Spleen (tissue), 13 donors: ENCODE data around the gene POU2F3. TPM values are rescaled to one million over a fixed set of nuclear protein-coding genes. Genes with fewer than 3 reads are reported as not detected.
A peak's percentile ranks its signal among the peaks of the same experiment; 100 is the strongest.

ENCODE experiments used
- DNase-seq: peaks from one replicate; pipeline ENCODE4 v3.0.0-alpha.2; 2020
- H3K27ac ChIP-seq, 8 donors: fragments of 200-600 bp; sonication (generic) in 7 of 8; 1 replicate in 4 of 8; 2 replicates in 4 of 8; pipeline versions ENCODE4 v1.5.0 to v1.8.0; 2016 to 2021; ENCODE audit warnings: inconsistent platforms in 4 of 8, mild to moderate bottlenecking in 4 of 8, moderate library complexity in 1 of 8
- H3K27me3 ChIP-seq, 7 donors: fragments of 200-600 bp; sonication (generic) in 6 of 7; replicated peaks in 1 of 7; 1 replicate in 4 of 7; 2 replicates in 3 of 7; pipeline versions ENCODE4 v1.5.0 to v1.8.0; 2016 to 2021; ENCODE audit warnings: inconsistent platforms in 3 of 7, mild to moderate bottlenecking in 1 of 7
- H3K36me3 ChIP-seq, 6 donors: fragments of 200-600 bp; sonication (generic) in 5 of 6; 1 replicate in 4 of 6; 2 replicates in 2 of 6; pipeline versions ENCODE4 v1.5.0 to v1.8.0; 2016 to 2021; ENCODE audit warnings: inconsistent platforms in 2 of 6
- H3K4me1 ChIP-seq, 6 donors: fragments of 200-600 bp; sonication (generic) in 5 of 6; 1 replicate in 3 of 6; 2 replicates in 3 of 6; pipeline versions ENCODE4 v1.5.0 to v1.8.0; 2016 to 2021; ENCODE audit warnings: inconsistent platforms in 3 of 6
- H3K4me3 ChIP-seq, 8 donors: fragments of 200-600 bp; sonication (generic) in 7 of 8; 1 replicate in 4 of 8; 2 replicates in 4 of 8; pipeline versions ENCODE4 v1.5.0 to v1.8.0; 2016 to 2021; ENCODE audit warnings: inconsistent platforms in 4 of 8, mild to moderate bottlenecking in 4 of 8, moderate library complexity in 2 of 8
- H3K9me3 ChIP-seq, 8 donors: fragments of 200-600 bp; sonication (generic) in 7 of 8; 1 replicate in 4 of 8; 2 replicates in 4 of 8; pipeline versions ENCODE4 v1.5.0 to v1.8.0; 2016 to 2021; ENCODE audit warnings: inconsistent platforms in 4 of 8
- CTCF ChIP-seq, 11 experiments: fragments of 200-600 bp in 7 of 11; fragments of 450-650 bp in 4 of 11; sonication (generic) in 4 of 11; IDR thresholded peaks in 8 of 11; conservative IDR thresholded peaks in 3 of 11; 1 replicate in 7 of 11; 2 replicates in 4 of 11; pipeline versions ENCODE4 v1.4.0 to v1.8.0; 2016 to 2021; ENCODE audit warnings: antibody characterized with exemption in 11 of 11, inconsistent platforms in 4 of 11, mild to moderate bottlenecking in 1 of 11
- POLR2A ChIP-seq, 3 donors: fragments of 450-650 bp; IDR thresholded peaks; one replicate each; pipeline ENCODE4 v1.5.1; 2017; ENCODE audit warnings: antibody characterized with exemption in 3 of 3, mild to moderate bottlenecking in 1 of 3
- POLR2AphosphoS5 ChIP-seq, 3 donors: sonication (generic); formaldehyde crosslinking; IDR thresholded peaks; one replicate each; pipeline ENCODE4 v1.5.1; 2017; ENCODE audit warnings: antibody characterized with exemption in 3 of 3
- WGBS, 5 donors: extraction: QIAGEN DNeasy Blood & Tissue Kit in 3 of 5; methylation state at CpG; one replicate each; pipeline versions ENCODE4 v1.1.5 to v1.1.7; 2013 to 2018; 5-methylcytosine and 5-hydroxymethylcytosine counted together
- intact Hi-C: fragments of 100-400 bp; cut with DNase I; formaldehyde crosslinking; loops from one replicate; pipeline ENCODE4 v1.15.0; 2023; ENCODE audit warnings: low total_unique reads
- long read RNA-seq, 2 donors: transcript quantifications; one replicate each; lab custom pipeline, GENCODE V29; 2026
- polyA plus RNA-seq, 3 donors: library from polyadenylated mRNA; stranded (reverse); fragments of 200-250 nt; gene quantifications; one replicate each; pipeline ENCODE4 v1.2.1, GENCODE V29; 2013
- total RNA-seq, 7 donors: library from RNA; depleted of rRNA in 3 of 7; stranded (reverse); fragments of >200 nt in 3 of 7; fragmentation: NEBNext Ultra II Directional in 4 of 7; extraction: Animal tissue kit (Norgen Biotek cat#: 25700) in 4 of 7; gene quantifications; one replicate each; pipeline versions ENCODE4 v1.1.0 to v1.2.1, GENCODE V29; 2016 to 2021
- donor health status: healthy with polysubstance abuse.
- donor health status: DM: no; HTN: no; CAD: no; lungs with moderate emphysema.
- donor health status: DM: no; HTN: no; CAD: no.
- donor health status: Bipolar disorder and iron deficiency.
- donor health status: healthy.
- donor health status: DM: no; HTN: no; CAD: no.
- donor health status: DM: yes; HTN: yes; CAD: no.

The POU2F3 gene
- total RNA-seq (under 1 TPM in 3 of 7 donors, not detected in 4; 0.22 to 0.27 (median 0.26) TPM), polyA plus RNA-seq (under 1 TPM; 0.04 to 0.16 (median 0.05) TPM)
- long read RNA-seq, donor 1: 0 reads
- long read RNA-seq, donor 2, partial matches to known transcripts: 0 of 2 reads
- long read RNA-seq, donor 2, other reads (novel, unspliced or antisense): 0 of 2 reads

- no peak for TF ChIP-seq POLR2AphosphoS5 (IDR thresholded peaks at IDR 0.05)
- TF ChIP-seq POLR2A (IDR thresholded peaks at IDR 0.05): no peak
- TF ChIP-seq CTCF (IDR thresholded peaks at IDR 0.05 in 8 of 11, conservative IDR thresholded peaks at IDR 0.05 in 3 of 11): no peak
- peaks cover 3 to 88% (median 31%) of the 10 kb centered on the region in 7 donors for H3K27me3 ChIP-seq
- no peaks in the 10 kb centered on the region for H3K36me3 ChIP-seq
- H3K4me3 ChIP-seq: peak within 1 kb of the TSS in 1 of 8 donors; percentile 19
- H3K27ac ChIP-seq: no peak within 1 kb of the TSS
- peak; percentile 64 for DNase-seq
- intact Hi-C loops: no loop called here
- 9 to 17% (median 10%) methylated on average over 25 to 66 of the region's 66 CpGs for WGBS, 5 donors
- no peaks in the 10 kb centered on the region for H3K9me3 ChIP-seq
- H3K4me1 ChIP-seq: peaks cover 0 to 9% (median 3%) of the 10 kb centered on the region in 6 donors
Measured at GRCh38 chr11:120239713-120240640, at the start of gene POU2F3. Gene POU2F3 (plus strand): TSS chr11:120240140. CDS start chr11:120240344, 204 bp downstream.

GRCh38 chr11:120191058-120191457, 48.9 kb upstream of the POU2F3 start:
- TF ChIP-seq POLR2A (IDR thresholded peaks at IDR 0.05): no peak
- TF ChIP-seq CTCF (IDR thresholded peaks at IDR 0.05 in 8 of 11, conservative IDR thresholded peaks at IDR 0.05 in 3 of 11): no peak
- no peak for TF ChIP-seq POLR2AphosphoS5 (IDR thresholded peaks at IDR 0.05)
- peak; percentile 12 for DNase-seq
- Histone ChIP-seq H3K4me1 (peaks cover 0 to 21% (median 11%) of the 10 kb centered on the region in 6 donors), H3K9me3 (no peaks in the 10 kb centered on the region), H3K27me3 (peaks cover 0 to 6% (median 0%) of the 10 kb centered on the region in 7 donors), H3K36me3 (no peaks in the 10 kb centered on the region), H3K4me3 (no peak overlapping the region), H3K27ac (no peak overlapping the region)
- 72 to 92% (median 79%) methylated on average over 3 to 4 of the region's 4 CpGs for WGBS, 5 donors
- intact Hi-C loops: no loop called here

GRCh38 chr11:120192831-120193625, 46.9 kb upstream of the POU2F3 start:
- no peak overlapping the region for H3K4me3 ChIP-seq
- 71 to 90% (median 80%) methylated on average over 10 to 15 of the region's 15 CpGs for WGBS, 5 donors
- peaks cover 0 to 10% (median 0%) of the 10 kb centered on the region in 7 donors for H3K27me3 ChIP-seq
- peaks cover 0 to 5% (median 0%) of the 10 kb centered on the region in 6 donors for H3K4me1 ChIP-seq
- no peak for TF ChIP-seq CTCF (IDR thresholded peaks at IDR 0.05 in 8 of 11, conservative IDR thresholded peaks at IDR 0.05 in 3 of 11)
- no peak for TF ChIP-seq POLR2AphosphoS5 (IDR thresholded peaks at IDR 0.05)
- no peak for TF ChIP-seq POLR2A (IDR thresholded peaks at IDR 0.05)
- no peak overlapping the region for H3K27ac ChIP-seq
- DNase-seq: peak; percentile 62
- no peaks in the 10 kb centered on the region for H3K9me3 ChIP-seq
- no peaks in the 10 kb centered on the region for H3K36me3 ChIP-seq
- intact Hi-C loops: no loop called here
